K562 (cell line): Measurements from ENCODE around the gene DISP1. TPM values are rescaled to one million over a fixed set of nuclear protein-coding genes. Genes with fewer than 3 reads are reported as not detected.

Source experiments
- polyA plus RNA-seq, 8 experiments: library from polyadenylated mRNA; depleted of rRNA in 4 of 8; stranded (reverse) in 5 of 8; unstranded in 3 of 8; fragments of >200 nt; fragmentation: Nextera tagmentation in 2 of 8; fragmentation: Illumina TruSeq in 1 of 8; extraction: Ambion mirVana in 2 of 8; extraction: Trizol in 1 of 8; gene quantifications; 2 replicates each; pipeline versions ENCODE4 v1.2.1 to v1.2.3, GENCODE V29; 2011 to 2014; ENCODE audit warnings: inconsistent platforms in 1 of 8, missing spikeins in 1 of 8
- total RNA-seq, 7 experiments: library from RNA; depleted of rRNA in 6 of 7; stranded (reverse); fragments of >200 nt in 6 of 7; fragmentation: Illumina TruSeq in 2 of 7; extraction: Trizol in 2 of 7; gene quantifications; 2 replicates each; pipeline versions ENCODE4 v1.2.1 to v1.2.3, GENCODE V29; 2011 to 2021; ENCODE audit warnings: low replicate concordance in 1 of 7

The DISP1 gene
- total and polyA plus RNA-seq, 9 of the 15 experiments (the other 6 are each of a cell fraction or from before 2014, with no cell fraction given): 0.02 to 0.35 (median 0.04) TPM; not detected in 2

Other genes with a start within 250 kb of the DISP1 start
- 16.9 and 23.3 TPM in 2 replicates for gene TAF1A, start 225.1 kb upstream of the DISP1 start, total RNA-seq (2014; rRNA removed)
- 32.6 and 33.0 TPM in 2 replicates for gene TAF1A, start 225.1 kb upstream of the DISP1 start, total RNA-seq (2014; rRNA removed; fragmentation: Illumina TruSeq; extraction: Trizol)
- 27.3 and 30.8 TPM in 2 replicates for gene TAF1A, start 225.1 kb upstream of the DISP1 start, total RNA-seq (2015; rRNA removed; fragmentation: Illumina TruSeq; extraction: Trizol)
- gene TAF1A, start 225.1 kb upstream of the DISP1 start, total RNA-seq (2021): 22.2 and 23.4 TPM in 2 replicates
- 14.6 and 17.8 TPM in 2 replicates for gene TAF1A, start 225.1 kb upstream of the DISP1 start, polyA plus RNA-seq (2011; rRNA removed)
- 20.2 and 25.3 TPM in 2 replicates for gene TAF1A, start 225.1 kb upstream of the DISP1 start, polyA plus RNA-seq (2014; fragmentation: Illumina TruSeq; extraction: Trizol)
- 10 to 100 TPM; 33.6 to 36.8 TPM for gene TAF1A, start 225.1 kb upstream of the DISP1 start, polyA plus RNA-seq (2014; fragmentation: Nextera tagmentation; extraction: Ambion mirVana)
- 19.3 and 20.0 TPM in 2 replicates for gene TAF1A, start 225.1 kb upstream of the DISP1 start, polyA plus RNA-seq (2014; rRNA removed)
- gene MIA3, start 196.9 kb upstream of the DISP1 start, total RNA-seq (2014; rRNA removed): 38.6 and 57.8 TPM in 2 replicates
- gene MIA3, start 196.9 kb upstream of the DISP1 start, total RNA-seq (2014; rRNA removed; fragmentation: Illumina TruSeq; extraction: Trizol): 64.3 and 68.1 TPM in 2 replicates
- 72.8 and 79.8 TPM in 2 replicates for gene MIA3, start 196.9 kb upstream of the DISP1 start, total RNA-seq (2015; rRNA removed; fragmentation: Illumina TruSeq; extraction: Trizol)
- 64.9 and 67.5 TPM in 2 replicates for gene MIA3, start 196.9 kb upstream of the DISP1 start, total RNA-seq (2021)
- gene MIA3, start 196.9 kb upstream of the DISP1 start, polyA plus RNA-seq (2011; rRNA removed): 34.0 and 63.3 TPM in 2 replicates
- 61.7 and 89.4 TPM in 2 replicates for gene MIA3, start 196.9 kb upstream of the DISP1 start, polyA plus RNA-seq (2014; fragmentation: Illumina TruSeq; extraction: Trizol)
- gene MIA3, start 196.9 kb upstream of the DISP1 start, polyA plus RNA-seq (2014; fragmentation: Nextera tagmentation; extraction: Ambion mirVana): 10 to 100 TPM; 21.6 to 40.8 TPM
- 33.1 and 34.4 TPM in 2 replicates for gene MIA3, start 196.9 kb upstream of the DISP1 start, polyA plus RNA-seq (2014; rRNA removed)
- gene AIDA, start 102.5 kb upstream of the DISP1 start, total RNA-seq (2014; rRNA removed): 20.2 and 24.4 TPM in 2 replicates
- 24.9 and 30.1 TPM in 2 replicates for gene AIDA, start 102.5 kb upstream of the DISP1 start, total RNA-seq (2014; rRNA removed; fragmentation: Illumina TruSeq; extraction: Trizol)
- gene AIDA, start 102.5 kb upstream of the DISP1 start, total RNA-seq (2015; rRNA removed; fragmentation: Illumina TruSeq; extraction: Trizol): 19.9 and 21.8 TPM in 2 replicates
- gene AIDA, start 102.5 kb upstream of the DISP1 start, total RNA-seq (2021): 45.6 and 51.3 TPM in 2 replicates
- 68.8 and 77.9 TPM in 2 replicates for gene AIDA, start 102.5 kb upstream of the DISP1 start, polyA plus RNA-seq (2011; rRNA removed)
- gene AIDA, start 102.5 kb upstream of the DISP1 start, polyA plus RNA-seq (2014; fragmentation: Illumina TruSeq; extraction: Trizol): 45.6 and 58.9 TPM in 2 replicates
- gene AIDA, start 102.5 kb upstream of the DISP1 start, polyA plus RNA-seq (2014; fragmentation: Nextera tagmentation; extraction: Ambion mirVana): 10 to 100 TPM; 18.2 to 19.1 TPM
- 36.4 and 36.8 TPM in 2 replicates for gene AIDA, start 102.5 kb upstream of the DISP1 start, polyA plus RNA-seq (2014; rRNA removed)
- 30.8 and 32.2 TPM in 2 replicates for gene BROX, start 102.5 kb upstream of the DISP1 start, total RNA-seq (2014; rRNA removed)
- gene BROX, start 102.5 kb upstream of the DISP1 start, total RNA-seq (2014; rRNA removed; fragmentation: Illumina TruSeq; extraction: Trizol): 68.0 and 75.7 TPM in 2 replicates
- 45.0 and 51.3 TPM in 2 replicates for gene BROX, start 102.5 kb upstream of the DISP1 start, total RNA-seq (2015; rRNA removed; fragmentation: Illumina TruSeq; extraction: Trizol)
- gene BROX, start 102.5 kb upstream of the DISP1 start, total RNA-seq (2021): 43.8 and 45.1 TPM in 2 replicates
- gene BROX, start 102.5 kb upstream of the DISP1 start, polyA plus RNA-seq (2011; rRNA removed): 6.8 and 9.4 TPM in 2 replicates
- 21.3 and 23.7 TPM in 2 replicates for gene BROX, start 102.5 kb upstream of the DISP1 start, polyA plus RNA-seq (2014; fragmentation: Illumina TruSeq; extraction: Trizol)
- 100 to 1,000 TPM in 1 of 2 experiments, 10 to 100 TPM in 1; 86.3 to 153 TPM for gene BROX, start 102.5 kb upstream of the DISP1 start, polyA plus RNA-seq (2014; fragmentation: Nextera tagmentation; extraction: Ambion mirVana)
- 16.6 and 16.8 TPM in 2 replicates for gene BROX, start 102.5 kb upstream of the DISP1 start, polyA plus RNA-seq (2014; rRNA removed)
- gene FAM177B, start 77.8 kb upstream of the DISP1 start, total RNA-seq (2014; rRNA removed): not detected in 2 replicates
- gene FAM177B, start 77.8 kb upstream of the DISP1 start, total RNA-seq (2014; rRNA removed; fragmentation: Illumina TruSeq; extraction: Trizol): not detected in 2 replicates
- not detected in 2 replicates for gene FAM177B, start 77.8 kb upstream of the DISP1 start, total RNA-seq (2015; rRNA removed; fragmentation: Illumina TruSeq; extraction: Trizol)
- gene FAM177B, start 77.8 kb upstream of the DISP1 start, total RNA-seq (2021): not detected in 2 replicates
- not detected in 2 replicates for gene FAM177B, start 77.8 kb upstream of the DISP1 start, polyA plus RNA-seq (2011; rRNA removed)
- gene FAM177B, start 77.8 kb upstream of the DISP1 start, polyA plus RNA-seq (2014; fragmentation: Illumina TruSeq; extraction: Trizol): not detected in 2 replicates
- not detected for gene FAM177B, start 77.8 kb upstream of the DISP1 start, polyA plus RNA-seq (2014; fragmentation: Nextera tagmentation; extraction: Ambion mirVana)
- gene FAM177B, start 77.8 kb upstream of the DISP1 start, polyA plus RNA-seq (2014; rRNA removed): not detected in 2 replicates